ENCODE data around the gene DFFA.
A peak's percentile ranks its signal among the peaks of the same experiment; 100 is the strongest.
"Not testable (repeated sequence)": the region's sequence is repeated elsewhere in the genome, so short reads cannot be mapped to it uniquely, and the experiment has no call there.

Gene DFFA

GRCh38 chr1:10457875-10458274 lies 14.5 kb downstream of the DFFA start:
- no peak for DNase-seq (ENCODE audit: low spot score)
- Histone ChIP-seq H3K27ac (no peak overlapping the region), H3K4me3 (no peak overlapping the region)
- TF ChIP-seq CTCF (IDR thresholded peaks at IDR 0.05) = no peak

- DNase-seq (ENCODE audit: low spot score); H3K27ac ChIP-seq; H3K4me3 ChIP-seq: not testable (repeated sequence)
These were observed 14.9 kb downstream of the DFFA start for GRCh38 chr1:10457462-10457861.

- no peak for TF ChIP-seq CTCF (IDR thresholded peaks at IDR 0.05)
- DNase-seq (ENCODE audit: low spot score) = no peak
- Histone ChIP-seq H3K27ac (no peak overlapping the region), H3K4me3 (no peak overlapping the region)
These were observed 15.7 kb downstream of the DFFA start for GRCh38 chr1:10456661-10457060.

DNA sequence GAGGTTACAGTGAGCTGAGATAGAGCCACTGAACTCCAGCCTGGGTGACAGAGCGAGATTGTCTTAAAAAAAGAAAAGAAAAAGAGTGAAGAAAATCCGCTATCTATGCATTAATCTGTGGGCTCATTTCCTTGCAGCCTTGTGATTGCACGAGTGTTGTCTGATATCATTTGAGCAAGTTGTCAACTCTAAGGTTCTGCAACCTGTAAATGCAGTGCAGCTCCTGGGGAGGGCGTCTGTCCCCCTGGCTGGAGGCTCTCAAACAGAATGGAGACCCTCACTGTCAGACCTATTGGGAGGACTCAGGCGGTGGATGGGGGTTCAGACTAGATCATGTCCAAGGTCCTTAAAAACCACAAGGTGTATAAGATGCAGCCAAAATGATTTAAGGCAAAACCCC lies 16.3 kb downstream of the DFFA start:
- H3K27ac ChIP-seq = no peak overlapping the region
- no peak overlapping the region for H3K4me3 ChIP-seq
- no peak for TF ChIP-seq CTCF (IDR thresholded peaks at IDR 0.05)
- no peak for DNase-seq (ENCODE audit: low spot score)

DNA sequence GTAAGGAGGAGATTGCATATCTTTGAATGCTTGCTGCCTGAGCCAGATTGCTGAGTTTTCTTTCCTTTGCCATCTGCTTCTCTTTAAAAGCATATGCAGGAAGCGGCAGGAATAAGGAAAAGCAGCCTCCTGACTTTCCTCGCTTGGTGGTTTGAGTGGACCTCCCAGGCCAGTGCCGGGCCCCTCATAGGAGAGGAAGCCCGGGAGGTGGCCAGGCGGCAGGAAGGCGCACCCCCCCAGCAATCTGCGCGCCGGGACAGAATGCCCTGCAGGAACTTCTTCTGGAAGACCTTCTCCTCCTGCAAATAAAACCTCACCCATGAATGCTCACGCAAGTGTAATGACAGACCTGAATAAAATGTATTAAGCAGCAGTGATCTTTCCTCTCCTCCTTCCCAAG lies 21.0 kb downstream of the DFFA start:
- no peak for TF ChIP-seq CTCF (IDR thresholded peaks at IDR 0.05)
- DNase-seq (ENCODE audit: low spot score) = no peak
- H3K27ac ChIP-seq = no peak overlapping the region
- peak overlapping the region; percentile 30 for H3K4me3 ChIP-seq

- no peak overlapping the region for H3K4me3 ChIP-seq
- no peak for TF ChIP-seq CTCF (IDR thresholded peaks at IDR 0.05)
- no peak overlapping the region for H3K27ac ChIP-seq
- no peak for DNase-seq (ENCODE audit: low spot score)
These were observed 21.5 kb downstream of the DFFA start for GRCh38 chr1:10450836-10451235.

- TF ChIP-seq CTCF (IDR thresholded peaks at IDR 0.05) = no peak
- Histone ChIP-seq H3K4me3 (no peak overlapping the region), H3K27ac (no peak overlapping the region)
- no peak for DNase-seq (ENCODE audit: low spot score)
These were observed 22.0 kb downstream of the DFFA start for GRCh38 chr1:10450156-10450814.

All from coronary artery (tissue), 2 donors.